ENCODE results near the gene GP2. TPM values are rescaled to one million over a fixed set of nuclear protein-coding genes. Genes with fewer than 3 reads are reported as not detected.

GP2 gene
- total and polyA plus RNA-seq, 2 of the 4 experiments (the other 2 are of a cell fraction) = not detected

DNA sequence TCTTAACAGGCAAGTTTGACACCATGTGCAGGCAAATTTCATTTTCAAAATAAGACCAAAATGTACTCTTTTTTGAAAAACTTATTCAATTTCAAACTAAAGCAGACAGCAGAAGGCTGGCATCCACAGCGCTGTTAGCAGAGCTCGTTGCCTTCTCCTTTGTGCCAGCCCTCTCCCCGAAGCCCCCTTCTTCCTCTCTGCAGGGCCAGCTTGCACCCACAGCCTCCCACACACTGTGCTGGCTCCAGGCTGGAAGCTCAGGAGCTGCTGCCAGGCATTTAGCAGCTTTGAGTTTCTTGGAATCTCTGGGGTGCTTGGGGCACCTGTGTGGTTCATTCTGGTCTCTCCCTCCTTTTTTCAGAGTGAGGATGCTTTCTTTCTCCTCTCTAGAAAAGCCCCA lies 37.7 kb downstream of the GP2 start:
- Histone ChIP-seq H2AK5ac (ENCODE audit: low read depth, low read length) (no peak overlapping the region), H3K27ac (ENCODE audit: insufficient read depth, low read length) (no peak overlapping the region), H2BK5ac (ENCODE audit: low read depth, low read length, poor library complexity, severe bottlenecking) (no peak overlapping the region), H3K27me3 (ENCODE audit: control insufficient read depth, insufficient read depth, low read length) (no peaks in the 10 kb centered on the region), H3K9me1 (ENCODE audit: insufficient read depth, low read length) (no peaks in the 10 kb centered on the region), H3K56ac (ENCODE audit: extremely low read depth, insufficient read depth, low read length) (no peak overlapping the region), H3K4me1 (ENCODE audit: control insufficient read depth, insufficient read depth, low read length) (no peaks in the 10 kb centered on the region), H3K79me1 (ENCODE audit: low read depth in 1 of 2, low read length in 2 of 2) (no peaks in the 10 kb centered on the region), H3K23ac (ENCODE audit: low read depth, low read length) (no peak overlapping the region), H4K91ac (ENCODE audit: insufficient read depth, low read depth, low read length) (no peak overlapping the region), H3K36me3 (ENCODE audit: control insufficient read depth, insufficient read depth, low read length) (no peaks in the 10 kb centered on the region), H3K4me2 (ENCODE audit: low read depth, low read length) (no peak overlapping the region), H4K20me1 (ENCODE audit: insufficient read depth, low read length) (no peaks in the 10 kb centered on the region), H2BK15ac (ENCODE audit: low read depth, low read length) (no peak overlapping the region), H3K9me3 (ENCODE audit: control insufficient read depth, insufficient read depth, low read length) (peaks cover 5% of the 10 kb centered on the region; the same call in 1 of the 2 replicates), H4K8ac (ENCODE audit: low read depth in 2 of 2, low read length in 2 of 2) (no peak overlapping the region), H3K14ac (replicated peaks; ENCODE audit: low read depth, low read length) (no peak overlapping the region), H3K18ac (ENCODE audit: low read depth, low read length) (no peak overlapping the region), H2AK9ac (replicated peaks; ENCODE audit: low read depth, low read length, poor library complexity) (no peak overlapping the region), H3K4me3 (ENCODE audit: insufficient read depth, low read depth, low read length) (no peak overlapping the region), H2AFZ (replicated peaks; ENCODE audit: low read length, poor library complexity) (no peak overlapping the region), H3K4ac (ENCODE audit: low read depth, low read length) (no peak overlapping the region), H3K9ac (ENCODE audit: low read depth, low read length) (no peak overlapping the region), H4K5ac (ENCODE audit: low read depth, low read length) (no peak overlapping the region), H2BK20ac (ENCODE audit: low read depth, low read length) (no peak overlapping the region), H2BK120ac (ENCODE audit: low read depth, low read length) (no peak overlapping the region)
- no CpG with 5 or more reads among the region's 3 CpGs for WGBS, 2 experiments (ENCODE audit: extremely low coverage in 2 of 2, insufficient read length in 1 of 2)
- in situ Hi-C loops (cut with MboI; ENCODE audit: low sequenced_read_pairs) = no loop called here
- no peak for DNase-seq
- dilution Hi-C loops (cut with HindIII; ENCODE audit: low sequenced_read_pairs, unreplicated experiment) = no loop called here
- no peak for ATAC-seq (ENCODE audit: low read depth)
- CTCF ChIA-PET = interaction anchor here (0.6 to 1.4 kb wide), 2 partner anchors 165 to 382 kb away, joined by 3 read pairs; no protein-coding TSS in a partner anchor
- no peak for TF ChIP-seq POLR2A (IDR thresholded peaks at IDR 0.05; ENCODE audit: low read depth, low read length)
- no peak for TF ChIP-seq CEBPB (IDR thresholded peaks at IDR 0.05; ENCODE audit: low read depth, low read length)
- TF ChIP-seq RAD21 (IDR thresholded peaks at IDR 0.05; ENCODE audit: low read length) = no peak
- TF ChIP-seq RFX5 (IDR thresholded peaks at IDR 0.05; ENCODE audit: low read depth, low read length) = no peak
- TF ChIP-seq CHD1 (IDR thresholded peaks at IDR 0.05; ENCODE audit: low read depth, low read length) = no peak
- TF ChIP-seq MAFK (IDR thresholded peaks at IDR 0.05; ENCODE audit: low read depth, low read length) = no peak
- TF ChIP-seq SMC3 (IDR thresholded peaks at IDR 0.05; ENCODE audit: low read depth, low read length) = no peak
- no peak for TF ChIP-seq USF2 (IDR thresholded peaks at IDR 0.05; ENCODE audit: low read depth, low read length)
- TF ChIP-seq MXI1 (IDR thresholded peaks at IDR 0.05; ENCODE audit: borderline replicate concordance, low read depth, low read length) = no peak
- no peak for TF ChIP-seq RCOR1 (IDR thresholded peaks at IDR 0.05; ENCODE audit: insufficient replicate concordance, low read length)
- no peak for TF ChIP-seq NFE2L2 (IDR thresholded peaks at IDR 0.05; ENCODE audit: low read depth, low read length)
- no peak for TF ChIP-seq BHLHE40 (IDR thresholded peaks at IDR 0.05; ENCODE audit: low read depth, low read length)
- TF ChIP-seq, protein P1, sequence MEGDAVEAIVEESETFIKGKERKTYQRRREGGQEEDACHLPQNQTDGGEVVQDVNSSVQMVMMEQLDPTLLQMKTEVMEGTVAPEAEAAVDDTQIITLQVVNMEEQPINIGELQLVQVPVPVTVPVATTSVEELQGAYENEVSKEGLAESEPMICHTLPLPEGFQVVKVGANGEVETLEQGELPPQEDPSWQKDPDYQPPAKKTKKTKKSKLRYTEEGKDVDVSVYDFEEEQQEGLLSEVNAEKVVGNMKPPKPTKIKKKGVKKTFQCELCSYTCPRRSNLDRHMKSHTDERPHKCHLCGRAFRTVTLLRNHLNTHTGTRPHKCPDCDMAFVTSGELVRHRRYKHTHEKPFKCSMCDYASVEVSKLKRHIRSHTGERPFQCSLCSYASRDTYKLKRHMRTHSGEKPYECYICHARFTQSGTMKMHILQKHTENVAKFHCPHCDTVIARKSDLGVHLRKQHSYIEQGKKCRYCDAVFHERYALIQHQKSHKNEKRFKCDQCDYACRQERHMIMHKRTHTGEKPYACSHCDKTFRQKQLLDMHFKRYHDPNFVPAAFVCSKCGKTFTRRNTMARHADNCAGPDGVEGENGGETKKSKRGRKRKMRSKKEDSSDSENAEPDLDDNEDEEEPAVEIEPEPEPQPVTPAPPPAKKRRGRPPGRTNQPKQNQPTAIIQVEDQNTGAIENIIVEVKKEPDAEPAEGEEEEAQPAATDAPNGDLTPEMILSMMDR (conservative IDR thresholded peaks at IDR 0.05; ENCODE audit: low read depth, low read length) = no peak
- TF ChIP-seq MAZ (IDR thresholded peaks at IDR 0.05; ENCODE audit: borderline replicate concordance, low read depth, low read length) = no peak
- TF ChIP-seq FOS (IDR thresholded peaks at IDR 0.05; ENCODE audit: low read depth, low read length) = no peak
- intact Hi-C loops (cut with micrococcal nuclease) = no loop called here
- POLR2A ChIA-PET (ENCODE audit: unreplicated experiment) = no interaction called here
- no TSS peak for BruUV-seq (replicated peaks)
